GM18861 (cell line): ENCODE results near the gene MTA1.

Source experiments
- ATAC-seq: cut with Tn5 transposase; IDR thresholded peaks from one replicate; pipeline ENCODE4 v1.9.1; 2021; ENCODE audit not compliant: unreplicated experiment

MTA1 gene

GRCh38 chr14:105484069-105484996 is 64.7 kb downstream of the MTA1 start:
- ATAC-seq: no peak

GRCh38 chr14:105484997-105485393 is 65.4 kb downstream of the MTA1 start:
- no peak for ATAC-seq

- no peak for ATAC-seq
Observed at GRCh38 chr14:105485739-105486162, 66.1 kb downstream of the MTA1 start.

- no peak for ATAC-seq
Observed at GRCh38 chr14:105486163-105486973, 66.7 kb downstream of the MTA1 start, which contains the start of gene CRIP1. CRIP1 (plus strand) TSS chr14:105486886; CDS start chr14:105487260, 374 bp downstream.

- ATAC-seq: no peak
Observed at GRCh38 chr14:105486974-105487448, 67.4 kb downstream of the MTA1 start.

GRCh38 chr14:105487449-105487985 is 67.9 kb downstream of the MTA1 start:
- ATAC-seq: no peak

GRCh38 chr14:105487986-105488777 is 68.6 kb downstream of the MTA1 start:
- no peak for ATAC-seq

GRCh38 chr14:105488781-105489541 is 69.3 kb downstream of the MTA1 start:
- no peak for ATAC-seq

- ATAC-seq: no peak
Observed at GRCh38 chr14:105489542-105490266, 70.1 kb downstream of the MTA1 start.

- ATAC-seq: peak; percentile 0
Observed at GRCh38 chr14:105490267-105490571, 70.6 kb downstream of the MTA1 start.

- peak; percentile 59 for ATAC-seq
Observed at GRCh38 chr14:105490572-105491365, 71.1 kb downstream of the MTA1 start, which contains the start of gene TEDC1. TEDC1 (plus strand) TSS chr14:105491246; CDS start chr14:105491376, 130 bp downstream.

GRCh38 chr14:105491366-105491973 is 71.8 kb downstream of the MTA1 start:
- no peak for ATAC-seq

- ATAC-seq: no peak
Observed at GRCh38 chr14:105492031-105492970, 72.7 kb downstream of the MTA1 start.

- ATAC-seq: no peak
Observed at GRCh38 chr14:105492971-105493871, 73.6 kb downstream of the MTA1 start.

- no peak for ATAC-seq
Observed at GRCh38 chr14:105493921-105494605, 74.4 kb downstream of the MTA1 start.
